C4-2B (cell line): ENCODE measurements around the gene RAB44.
"Not testable (repeated sequence)": the region's sequence is repeated elsewhere in the genome, so short reads cannot be mapped to it uniquely, and the experiment has no call there.

ENCODE experiments used
- H3K27ac ChIP-seq: fragments of 450-650 bp; 2 replicates; pipeline ENCODE4 v1.5.1; 2017
- ZFX ChIP-seq: fragments of 450-650 bp; IDR thresholded peaks from 2 replicates; pipeline ENCODE4 v1.6.1; 2017
- TF ChIP-seq, protein P1 (sequence below): fragments of 450-650 bp; conservative IDR thresholded peaks from 2 replicates; pipeline ENCODE4 v1.5.1; 2017; ENCODE audit warnings: mild to moderate bottlenecking

RAB44 gene

DNA sequence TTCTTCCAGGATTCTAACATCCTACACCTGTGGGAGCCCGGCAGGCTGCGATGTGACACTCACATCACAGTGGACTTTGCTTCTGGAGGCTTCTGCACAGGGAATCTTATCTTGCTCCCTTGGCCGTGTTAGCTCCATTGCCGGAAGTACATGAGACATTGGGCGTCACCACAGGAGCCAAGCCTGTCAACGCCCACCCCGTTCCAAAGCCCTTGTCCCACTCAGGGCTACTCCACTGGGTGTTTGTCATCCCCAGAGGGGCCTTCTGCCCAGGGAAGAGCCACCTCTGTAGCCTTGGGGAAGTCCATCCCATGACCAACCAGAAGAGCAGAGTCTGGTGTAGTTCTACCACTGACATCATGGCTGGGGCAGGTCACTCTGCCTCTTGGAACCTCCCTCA, 1.7 kb downstream of the RAB44 start:
- H3K27ac ChIP-seq, result no peak overlapping the region
- TF ChIP-seq ZFX, result no peak
- TF ChIP-seq, protein P1, sequence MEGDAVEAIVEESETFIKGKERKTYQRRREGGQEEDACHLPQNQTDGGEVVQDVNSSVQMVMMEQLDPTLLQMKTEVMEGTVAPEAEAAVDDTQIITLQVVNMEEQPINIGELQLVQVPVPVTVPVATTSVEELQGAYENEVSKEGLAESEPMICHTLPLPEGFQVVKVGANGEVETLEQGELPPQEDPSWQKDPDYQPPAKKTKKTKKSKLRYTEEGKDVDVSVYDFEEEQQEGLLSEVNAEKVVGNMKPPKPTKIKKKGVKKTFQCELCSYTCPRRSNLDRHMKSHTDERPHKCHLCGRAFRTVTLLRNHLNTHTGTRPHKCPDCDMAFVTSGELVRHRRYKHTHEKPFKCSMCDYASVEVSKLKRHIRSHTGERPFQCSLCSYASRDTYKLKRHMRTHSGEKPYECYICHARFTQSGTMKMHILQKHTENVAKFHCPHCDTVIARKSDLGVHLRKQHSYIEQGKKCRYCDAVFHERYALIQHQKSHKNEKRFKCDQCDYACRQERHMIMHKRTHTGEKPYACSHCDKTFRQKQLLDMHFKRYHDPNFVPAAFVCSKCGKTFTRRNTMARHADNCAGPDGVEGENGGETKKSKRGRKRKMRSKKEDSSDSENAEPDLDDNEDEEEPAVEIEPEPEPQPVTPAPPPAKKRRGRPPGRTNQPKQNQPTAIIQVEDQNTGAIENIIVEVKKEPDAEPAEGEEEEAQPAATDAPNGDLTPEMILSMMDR, result no peak

DNA sequence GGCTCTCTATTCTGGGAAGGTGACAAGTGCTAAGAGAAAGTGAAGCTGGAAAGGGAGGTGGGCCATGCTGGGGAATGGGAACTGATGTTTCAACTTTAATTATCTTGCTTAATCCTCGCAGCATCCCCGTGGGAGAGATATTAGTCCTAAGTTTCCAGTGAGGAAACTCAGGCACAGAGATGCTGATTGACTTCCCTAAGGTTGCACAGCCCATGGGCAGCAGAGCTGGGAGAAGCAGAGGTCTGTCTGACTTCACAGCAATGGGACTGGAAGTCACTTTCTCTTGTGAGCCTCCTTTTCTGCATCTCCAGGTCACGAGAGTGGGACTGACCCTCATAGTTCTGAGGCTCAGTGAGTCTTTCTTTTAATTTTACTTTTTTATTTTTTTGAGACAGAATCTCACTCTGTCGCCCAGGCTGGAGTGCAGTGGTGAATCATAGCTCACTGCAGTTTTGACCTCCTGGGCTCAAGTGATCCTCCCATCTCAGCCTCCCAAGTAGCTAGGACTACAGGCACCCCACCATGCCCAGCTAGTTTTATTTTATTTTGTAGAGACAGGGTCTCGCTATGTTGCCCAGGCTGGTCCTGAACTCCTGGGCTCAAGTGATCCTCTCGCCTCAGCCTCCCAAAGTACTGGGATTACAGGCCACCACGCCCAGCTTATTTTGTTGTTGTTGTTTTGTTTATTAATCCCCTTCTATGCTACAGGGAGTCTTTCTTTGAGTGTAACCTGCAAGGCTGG, 2.6 kb downstream of the RAB44 start:
- no peak for TF ChIP-seq ZFX
- TF ChIP-seq, protein P1, result no peak

DNA sequence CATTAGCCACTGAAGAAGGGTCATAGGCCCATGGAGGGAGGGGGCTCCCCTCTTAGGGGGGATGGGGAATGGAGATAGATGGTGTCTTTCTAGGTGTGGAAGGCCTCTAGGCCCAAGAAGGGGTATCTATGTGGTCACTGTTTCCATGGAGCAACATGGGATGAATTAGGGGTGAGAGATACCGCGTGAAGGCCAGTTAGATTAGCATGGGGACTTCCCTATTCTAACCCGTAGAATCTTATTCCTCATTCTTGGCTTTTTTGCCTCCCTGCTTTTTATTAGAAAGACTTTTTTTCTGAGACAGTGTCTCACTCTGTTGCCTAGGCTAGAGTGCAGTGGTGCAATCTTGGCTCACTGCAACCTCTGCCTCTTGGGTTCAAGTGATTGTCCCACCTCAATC, 3.2 kb downstream of the RAB44 start:
- no peak overlapping the region for H3K27ac ChIP-seq
- no peak for TF ChIP-seq ZFX
- TF ChIP-seq, protein P1, result no peak

More for the DNA sequence above, 2.6 kb downstream of the RAB44 start:
- H3K27ac ChIP-seq, result no peak overlapping the region

DNA sequence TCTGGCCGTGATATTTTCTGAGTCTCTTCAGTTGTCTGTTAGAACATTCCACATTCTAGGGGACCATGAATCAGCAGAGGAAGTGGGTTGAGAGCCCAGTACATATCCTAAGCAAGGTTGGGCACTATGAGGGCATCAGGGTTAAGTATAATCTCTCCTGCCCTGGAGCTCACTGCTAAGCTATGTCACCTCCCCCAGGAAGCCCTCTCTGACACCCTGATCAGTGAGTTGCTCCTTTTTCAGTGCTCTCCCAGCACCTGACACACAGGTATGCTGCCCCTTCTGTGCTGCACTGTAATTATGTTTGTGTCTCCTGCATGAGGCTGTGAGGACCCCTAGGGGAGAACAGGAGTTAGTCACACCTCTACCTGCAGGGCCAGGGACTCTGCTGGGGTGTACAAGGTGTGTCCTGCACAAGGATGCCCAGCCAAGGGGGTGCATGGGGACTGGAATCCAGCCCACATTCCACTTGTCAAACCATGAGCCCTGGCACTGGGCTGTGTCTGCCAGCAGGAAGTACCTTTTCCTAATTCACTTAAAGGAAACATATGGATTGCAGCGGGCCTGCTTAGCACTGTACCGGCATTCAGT, 3.9 kb downstream of the RAB44 start:
- no peak for TF ChIP-seq ZFX
- TF ChIP-seq, protein P1, result no peak; the same call in 1 of the 2 replicates

DNA sequence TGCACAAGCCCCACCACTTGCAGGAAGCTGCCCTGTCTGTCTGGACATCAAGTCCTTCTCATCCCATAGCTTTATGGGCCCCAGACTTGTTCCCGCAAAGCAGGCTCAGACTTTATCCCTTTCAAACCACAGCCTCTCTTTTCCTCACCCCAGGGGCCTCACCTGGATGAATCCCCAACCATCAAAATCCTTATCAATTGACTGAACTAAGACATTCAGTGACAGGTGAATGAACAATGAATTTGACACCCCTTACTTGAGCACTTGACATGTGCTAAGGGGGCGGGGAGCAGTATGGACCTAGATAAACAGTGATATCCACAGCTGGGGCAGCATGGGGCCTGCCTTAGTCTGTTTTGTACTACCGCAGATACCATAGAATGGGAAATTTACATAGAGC, 5.0 kb downstream of the RAB44 start:
- TF ChIP-seq, protein P1, result no peak
- no peak for TF ChIP-seq ZFX
- no peak overlapping the region for H3K27ac ChIP-seq

More for the DNA sequence above, 3.9 kb downstream of the RAB44 start:
- no peak overlapping the region for H3K27ac ChIP-seq

DNA sequence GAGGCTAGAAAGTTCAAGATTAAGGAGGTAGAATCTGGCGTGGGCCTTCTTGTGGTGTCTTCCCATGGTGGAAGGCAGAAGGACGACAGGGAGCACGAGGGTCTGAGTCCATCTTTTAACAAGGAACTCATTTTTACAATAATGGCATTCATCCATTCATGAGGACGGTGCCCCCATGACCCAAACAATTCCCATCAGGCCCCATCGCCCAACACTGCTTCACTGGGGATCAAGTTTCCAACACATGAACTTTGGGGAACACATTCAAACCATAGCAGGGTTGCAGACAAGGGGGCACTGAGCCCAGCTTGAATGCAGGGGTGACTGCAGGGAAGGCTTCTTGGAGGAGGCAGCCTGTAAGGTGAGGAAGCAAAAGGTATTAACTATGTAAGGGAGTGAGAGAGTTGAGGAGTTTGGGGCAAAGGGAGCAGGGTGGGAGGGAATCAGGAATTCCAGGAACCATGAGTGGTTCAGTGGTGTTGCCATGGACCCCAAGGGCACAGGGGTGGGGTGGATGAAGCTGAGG, 5.5 kb downstream of the RAB44 start:
- H3K27ac ChIP-seq, result no peak overlapping the region
- TF ChIP-seq ZFX, result no peak
- TF ChIP-seq, protein P1, result no peak

DNA sequence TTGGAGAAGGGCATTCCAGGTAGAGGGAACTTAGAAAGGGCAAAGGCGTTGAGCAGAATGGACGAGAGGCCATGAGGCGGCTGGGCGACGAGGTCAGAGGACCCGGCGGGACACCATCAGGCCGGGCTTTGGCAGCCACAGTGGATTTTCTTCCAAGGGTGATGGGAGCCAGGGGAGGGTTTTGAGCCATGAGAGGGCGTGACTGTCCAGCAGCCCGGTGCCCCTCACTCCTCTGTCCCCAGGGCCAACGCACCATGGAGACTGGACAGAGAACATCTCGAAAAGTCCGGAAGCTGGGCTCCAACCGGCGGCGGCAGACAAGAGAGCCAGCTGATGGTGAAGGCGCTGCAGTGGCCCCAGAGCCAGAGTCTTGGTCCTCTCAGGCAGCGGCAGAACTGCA, 6.4 kb downstream of the RAB44 start:
- TF ChIP-seq, protein P1, result no peak
- no peak for TF ChIP-seq ZFX

DNA sequence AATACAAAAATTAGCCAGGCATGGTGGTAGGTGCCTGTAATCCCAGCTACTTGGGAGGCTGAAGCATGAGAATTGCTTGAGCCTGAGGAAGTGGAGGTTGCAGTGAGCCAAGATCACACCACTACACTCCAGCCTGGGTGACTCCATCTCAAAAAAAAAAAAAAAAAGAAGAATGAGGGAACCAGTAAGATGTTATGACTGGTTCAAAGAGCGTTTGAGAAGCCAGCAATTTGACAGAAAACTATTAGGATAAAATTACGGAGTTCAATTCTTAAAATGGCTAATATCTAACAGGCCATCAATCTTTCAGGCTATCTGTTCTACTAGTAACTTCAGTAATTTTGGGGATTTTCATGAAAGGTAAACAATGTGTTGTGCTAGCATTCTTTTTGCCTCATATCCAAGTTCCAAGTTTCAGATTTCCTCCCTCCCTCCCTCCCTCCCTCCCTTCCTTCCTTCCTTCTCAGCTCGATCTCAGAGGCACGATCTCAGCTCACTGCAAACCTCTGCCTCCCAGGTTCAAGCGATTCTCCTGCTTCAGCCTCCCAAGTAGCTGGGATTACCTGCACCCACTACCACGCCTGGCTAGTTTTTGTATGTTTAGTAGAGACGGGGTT, 7.4 kb downstream of the RAB44 start:
- H3K27ac ChIP-seq, result not testable (repeated sequence)

More for the DNA sequence above, 6.4 kb downstream of the RAB44 start:
- H3K27ac ChIP-seq, result no peak overlapping the region
